ENCODE measurements around the gene ABHD5.

DNA sequence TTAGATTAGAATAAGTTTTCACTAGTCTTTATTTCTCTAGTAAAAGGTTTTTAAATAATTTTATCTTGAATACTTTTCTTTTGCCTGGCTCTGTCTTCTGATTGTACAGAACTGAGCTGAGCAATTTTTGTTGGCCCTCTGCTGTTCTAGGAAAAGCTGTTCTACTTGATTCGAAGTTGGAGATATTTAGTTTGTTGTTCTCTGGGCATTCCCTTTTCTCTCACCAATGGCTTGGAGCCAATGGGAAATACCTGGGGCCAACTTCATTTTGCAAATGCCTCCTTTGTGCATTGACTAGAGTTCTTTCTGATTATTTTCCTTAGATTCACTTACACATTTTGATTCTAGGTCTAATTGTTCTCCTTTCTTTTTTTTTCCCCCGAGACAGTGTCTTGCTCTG is 16.5 kb downstream of the ABHD5 start:
- TF ChIP-seq, protein P1, sequence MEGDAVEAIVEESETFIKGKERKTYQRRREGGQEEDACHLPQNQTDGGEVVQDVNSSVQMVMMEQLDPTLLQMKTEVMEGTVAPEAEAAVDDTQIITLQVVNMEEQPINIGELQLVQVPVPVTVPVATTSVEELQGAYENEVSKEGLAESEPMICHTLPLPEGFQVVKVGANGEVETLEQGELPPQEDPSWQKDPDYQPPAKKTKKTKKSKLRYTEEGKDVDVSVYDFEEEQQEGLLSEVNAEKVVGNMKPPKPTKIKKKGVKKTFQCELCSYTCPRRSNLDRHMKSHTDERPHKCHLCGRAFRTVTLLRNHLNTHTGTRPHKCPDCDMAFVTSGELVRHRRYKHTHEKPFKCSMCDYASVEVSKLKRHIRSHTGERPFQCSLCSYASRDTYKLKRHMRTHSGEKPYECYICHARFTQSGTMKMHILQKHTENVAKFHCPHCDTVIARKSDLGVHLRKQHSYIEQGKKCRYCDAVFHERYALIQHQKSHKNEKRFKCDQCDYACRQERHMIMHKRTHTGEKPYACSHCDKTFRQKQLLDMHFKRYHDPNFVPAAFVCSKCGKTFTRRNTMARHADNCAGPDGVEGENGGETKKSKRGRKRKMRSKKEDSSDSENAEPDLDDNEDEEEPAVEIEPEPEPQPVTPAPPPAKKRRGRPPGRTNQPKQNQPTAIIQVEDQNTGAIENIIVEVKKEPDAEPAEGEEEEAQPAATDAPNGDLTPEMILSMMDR (IDR thresholded peaks at IDR 0.05): no peak
- no peak for TF ChIP-seq POLR2A (IDR thresholded peaks at IDR 0.05)
